ENCODE data around the gene CBR1. TPM values are rescaled to one million over a fixed set of nuclear protein-coding genes. Genes with fewer than 3 reads are reported as not detected.

Gene CBR1
- total and polyA plus RNA-seq, 2 donors (not counting 3 experiments of a cell fraction or from before 2014, with no cell fraction given): 41.3 to 124 TPM

- Histone ChIP-seq H4K20me1 (replicated peaks; ENCODE audit: control insufficient read depth, extremely low read depth, insufficient read depth, low read length) (no peaks in the 10 kb centered on the region), H3K9ac (replicated peaks; ENCODE audit: extremely low read depth, insufficient read depth, low read length) (no peak overlapping the region), H3K4me1 (ENCODE audit: control insufficient read depth, extremely low read depth, insufficient read depth, low read length) (peaks cover 8% of the 10 kb centered on the region), H3K4me2 (ENCODE audit: insufficient read depth, low read length) (no peak overlapping the region), H3K27me3 (ENCODE audit: control insufficient read depth in 2 of 2, insufficient read depth in 2 of 2, low read length in 2 of 2) (no peaks in the 10 kb centered on the region), H2AFZ (ENCODE audit: low read depth, low read length) (no peak overlapping the region), H3K27ac (ENCODE audit: insufficient read depth, low read depth, low read length) (no peak overlapping the region), H3K79me2 (ENCODE audit: control insufficient read depth, insufficient read depth, low read length) (no peaks in the 10 kb centered on the region), H3K4me3 (replicated peaks in 1 of 3; ENCODE audit: insufficient read depth in 1 of 3, low read depth in 1 of 3, low read length in 3 of 3) (no peak overlapping the region), H3K36me3 (ENCODE audit: control insufficient read depth in 2 of 2, extremely low read depth in 1 of 2, insufficient read depth in 2 of 2, low read length in 2 of 2) (peaks cover 0 to 3% of the 10 kb centered on the region in 2 experiments), H3K9me1 (replicated peaks; ENCODE audit: control insufficient read depth, extremely low read depth, insufficient read depth, low read length) (no peaks in the 10 kb centered on the region), H3K9me3 (replicated peaks; ENCODE audit: control insufficient read depth, insufficient read depth, low read length) (peaks cover 3% of the 10 kb centered on the region)
- FAIRE-seq (no peak), DNase-seq (ENCODE audit: low read depth, low spot score) (no peak)
- BruUV-seq (replicated peaks): no TSS peak
- ChIA-PET POLR2A (no interaction called here), CTCF (interaction anchor here (1.6 kb wide), 1 partner anchor 11 kb away, joined by 4 read pairs; no protein-coding TSS in a partner anchor)
- intact Hi-C loops (cut with micrococcal nuclease): no loop called here
- no peak for TF ChIP-seq MAX (IDR thresholded peaks at IDR 0.05; ENCODE audit: insufficient read depth, insufficient read length)
- no peak for TF ChIP-seq EZH2 (IDR thresholded peaks at IDR 0.05; ENCODE audit: borderline replicate concordance, low read depth, low read length, severe bottlenecking)
- TF ChIP-seq JUN (IDR thresholded peaks at IDR 0.05; ENCODE audit: borderline replicate concordance, insufficient read depth, insufficient read length, low read depth): no peak
- TF ChIP-seq FOS (IDR thresholded peaks at IDR 0.05; ENCODE audit: borderline replicate concordance, insufficient read depth, low read length): no peak
- no peak for TF ChIP-seq GATA2 (IDR thresholded peaks at IDR 0.05; ENCODE audit: insufficient read depth, insufficient read length, low read depth, low read length)
- TF ChIP-seq POLR2AphosphoS5 (IDR thresholded peaks at IDR 0.05; ENCODE audit: insufficient read depth, low read depth, low read length): no peak
- TF ChIP-seq, protein P1, sequence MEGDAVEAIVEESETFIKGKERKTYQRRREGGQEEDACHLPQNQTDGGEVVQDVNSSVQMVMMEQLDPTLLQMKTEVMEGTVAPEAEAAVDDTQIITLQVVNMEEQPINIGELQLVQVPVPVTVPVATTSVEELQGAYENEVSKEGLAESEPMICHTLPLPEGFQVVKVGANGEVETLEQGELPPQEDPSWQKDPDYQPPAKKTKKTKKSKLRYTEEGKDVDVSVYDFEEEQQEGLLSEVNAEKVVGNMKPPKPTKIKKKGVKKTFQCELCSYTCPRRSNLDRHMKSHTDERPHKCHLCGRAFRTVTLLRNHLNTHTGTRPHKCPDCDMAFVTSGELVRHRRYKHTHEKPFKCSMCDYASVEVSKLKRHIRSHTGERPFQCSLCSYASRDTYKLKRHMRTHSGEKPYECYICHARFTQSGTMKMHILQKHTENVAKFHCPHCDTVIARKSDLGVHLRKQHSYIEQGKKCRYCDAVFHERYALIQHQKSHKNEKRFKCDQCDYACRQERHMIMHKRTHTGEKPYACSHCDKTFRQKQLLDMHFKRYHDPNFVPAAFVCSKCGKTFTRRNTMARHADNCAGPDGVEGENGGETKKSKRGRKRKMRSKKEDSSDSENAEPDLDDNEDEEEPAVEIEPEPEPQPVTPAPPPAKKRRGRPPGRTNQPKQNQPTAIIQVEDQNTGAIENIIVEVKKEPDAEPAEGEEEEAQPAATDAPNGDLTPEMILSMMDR (IDR thresholded peaks at IDR 0.05; ENCODE audit: extremely low read depth in 1 of 2, insufficient read depth in 1 of 2, low read depth in 1 of 2, low read length in 2 of 2): no peak
- no peak for TF ChIP-seq POLR2A (IDR thresholded peaks at IDR 0.05; ENCODE audit: low read depth, low read length)
- TF ChIP-seq MYC (IDR thresholded peaks at IDR 0.05; ENCODE audit: low read depth, low read length): no peak
- dilution Hi-C loops (cut with MboI; ENCODE audit: extremely low pct_ligation_motif_present, low sequenced_read_pairs): no loop called here
These were observed 2.8 kb downstream of the CBR1 start for GRCh38 chr21:36072453-36073162.

Measured in endothelial cell of umbilical vein (primary cell).